Measurements from ENCODE around the gene GTPBP3. TPM values are rescaled to one million over a fixed set of nuclear protein-coding genes. Genes with fewer than 3 reads are reported as not detected.
A peak's percentile ranks its signal among the peaks of the same experiment; 100 is the strongest.

The GTPBP3 gene
- total and polyA plus RNA-seq, 2 of the 13 experiments (the other 11 are each of a cell fraction or from before 2014, with no cell fraction given), result 17.5 to 30.0 TPM

GRCh38 chr19:17340302-17340870, 3.0 kb downstream of the GTPBP3 start (continued):
- no peak for TF ChIP-seq ZMAT5 (CRISPR knock-in tag; IDR thresholded peaks at IDR 0.05; ENCODE audit: borderline replicate concordance, low read depth)
- TF ChIP-seq ZNF782 (CRISPR knock-in tag; IDR thresholded peaks at IDR 0.05; ENCODE audit: borderline replicate concordance), result no peak
- no peak for TF ChIP-seq IRF1 (CRISPR knock-in tag; IDR thresholded peaks at IDR 0.05; ENCODE audit: low read depth)
- no peak for TF ChIP-seq PHB2 (IDR thresholded peaks at IDR 0.05; ENCODE audit: partially characterized antibody)
- TF ChIP-seq TBX2 (CRISPR knock-in tag; IDR thresholded peaks at IDR 0.05; ENCODE audit: borderline replicate concordance), result no peak
- TF ChIP-seq CBX5 (CRISPR knock-in tag; IDR thresholded peaks at IDR 0.05; ENCODE audit: borderline replicate concordance), result no peak
- TF ChIP-seq ZNF850 (CRISPR knock-in tag; conservative IDR thresholded peaks at IDR 0.05), result no peak
- TF ChIP-seq ZNF10 (CRISPR knock-in tag; IDR thresholded peaks at IDR 0.05; ENCODE audit: borderline replicate concordance, low read depth), result no peak
- no peak for TF ChIP-seq SOX13 (IDR thresholded peaks at IDR 0.05)
- TF ChIP-seq SOX13 (CRISPR knock-in tag; conservative IDR thresholded peaks at IDR 0.05 in 1 of 2, IDR thresholded peaks at IDR 0.05 in 1 of 2), result no peak
- TF ChIP-seq KDM5A (IDR thresholded peaks at IDR 0.05; ENCODE audit: borderline replicate concordance, low read length), result no peak
- TF ChIP-seq KMT2B (CRISPR knock-in tag; IDR thresholded peaks at IDR 0.05), result 0 out of 2 replicates have a peak, but pooled peaks have one; percentile 13
- no peak for TF ChIP-seq ATF5 (CRISPR knock-in tag; IDR thresholded peaks at IDR 0.05; ENCODE audit: low read depth)
- no peak for TF ChIP-seq ZNF383 (CRISPR knock-in tag; IDR thresholded peaks at IDR 0.05; ENCODE audit: borderline replicate concordance)
- TF ChIP-seq POLR2G (IDR thresholded peaks at IDR 0.05; ENCODE audit: low read depth, low read length), result no peak
- no peak for TF ChIP-seq ZNF569 (CRISPR knock-in tag; IDR thresholded peaks at IDR 0.05; ENCODE audit: borderline replicate concordance)
- no peak for TF ChIP-seq ZNF17 (CRISPR knock-in tag; IDR thresholded peaks at IDR 0.05)
- no peak for TF ChIP-seq ZNF747 (CRISPR knock-in tag; IDR thresholded peaks at IDR 0.05; ENCODE audit: borderline replicate concordance)
- no peak for TF ChIP-seq ZNF234 (CRISPR knock-in tag; conservative IDR thresholded peaks at IDR 0.05)
- TF ChIP-seq ZSCAN5A (CRISPR knock-in tag; IDR thresholded peaks at IDR 0.05; ENCODE audit: borderline replicate concordance), result no peak
- no peak for TF ChIP-seq ZNF124 (CRISPR knock-in tag; IDR thresholded peaks at IDR 0.05)
- no peak for TF ChIP-seq ELF3 (CRISPR knock-in tag; IDR thresholded peaks at IDR 0.05)
- no peak for TF ChIP-seq NFKBIZ (CRISPR knock-in tag; IDR thresholded peaks at IDR 0.05)
- no peak for TF ChIP-seq HOXD1 (CRISPR knock-in tag; IDR thresholded peaks at IDR 0.05)
- TF ChIP-seq FOXO4 (CRISPR knock-in tag; conservative IDR thresholded peaks at IDR 0.05), result no peak
